Upper lobe of left lung (tissue), 6 donors: ENCODE results near the gene LAMA5. TPM values are rescaled to one million over a fixed set of nuclear protein-coding genes. Genes with fewer than 3 reads are reported as not detected.

ENCODE experiments used
- ATAC-seq, 2 donors: fragments of 200-7000 bp; cut with Tn5 transposase; one replicate each; pipeline ENCODE4 v1.9.1; 2022; ENCODE audit warnings: mild to moderate bottlenecking in 2 of 2, moderate library complexity in 2 of 2; ENCODE audit not compliant: low FRiP score in 2 of 2
- DNase-seq, 2 donors: peaks; one replicate each; pipeline ENCODE4 v3.0.0-alpha.2; 2019 to 2020
- H3K27ac ChIP-seq, 4 donors: fragments of 200-600 bp; sonication (generic); one replicate each; pipeline ENCODE4 v1.5.1; 2016 to 2019
- H3K27me3 ChIP-seq, 4 donors: fragments of 200-600 bp; sonication (generic); one replicate each; pipeline ENCODE4 v1.5.1; 2017 to 2019
- H3K36me3 ChIP-seq, 4 donors: fragments of 200-600 bp; sonication (generic); one replicate each; pipeline ENCODE4 v1.5.1; 2016 to 2019
- H3K4me1 ChIP-seq, 4 donors: fragments of 200-600 bp; sonication (generic); one replicate each; pipeline ENCODE4 v1.5.1; 2018 to 2019
- H3K4me3 ChIP-seq, 4 donors: fragments of 200-600 bp; sonication (generic); one replicate each; pipeline ENCODE4 v1.5.1; 2017 to 2019; ENCODE audit warnings: mild to moderate bottlenecking in 2 of 4, moderate library complexity in 1 of 4
- H3K9me3 ChIP-seq, 4 donors: fragments of 200-600 bp; sonication (generic); one replicate each; pipeline ENCODE4 v1.5.1; 2018 to 2019
- EP300 ChIP-seq, 4 donors: sonication (generic); formaldehyde crosslinking; IDR thresholded peaks; one replicate each; pipeline ENCODE4 v1.5.1; 2017; ENCODE audit warnings: antibody characterized with exemption in 4 of 4, control low read depth in 2 of 4
- POLR2A ChIP-seq, 4 donors: fragments of 450-650 bp; IDR thresholded peaks; one replicate each; pipeline ENCODE4 v1.5.1; 2016 to 2017; ENCODE audit warnings: antibody characterized with exemption in 4 of 4, mild to moderate bottlenecking in 2 of 4
- POLR2AphosphoS5 ChIP-seq, 2 donors: sonication (generic); formaldehyde crosslinking; IDR thresholded peaks; one replicate each; pipeline ENCODE4 v1.5.1; 2017; ENCODE audit warnings: antibody characterized with exemption in 2 of 2
- WGBS, 2 donors: methylation state at CpG; one replicate each; pipeline ENCODE4 v1.1.5; 2017 to 2018; 5-methylcytosine and 5-hydroxymethylcytosine counted together
- total RNA-seq, 6 donors: library from RNA; depleted of rRNA in 4 of 6; stranded (reverse); fragments of >200 nt in 4 of 6; gene quantifications; one replicate each; pipeline versions ENCODE4 v1.1.0 to v1.2.1, GENCODE V29; 2016 to 2021
- TF ChIP-seq, protein P1 (sequence below), 6 experiments: fragments of 450-650 bp in 4 of 6; fragments of 200-600 bp in 2 of 6; sonication (generic) in 2 of 6; IDR thresholded peaks; one replicate each; pipeline ENCODE4 v1.5.1; 2016 to 2019; ENCODE audit warnings: antibody characterized with exemption in 6 of 6
- donor health status: DM: no; HTN: no; CAD: no; lungs with moderate emphysema.
- donor health status: DM: no; HTN: yes; CAD: no; lungs with severe emphysema.

Gene LAMA5
- total RNA-seq, 6 donors from 2014 or later: 176 to 1,019 (median 307) TPM

DNA sequence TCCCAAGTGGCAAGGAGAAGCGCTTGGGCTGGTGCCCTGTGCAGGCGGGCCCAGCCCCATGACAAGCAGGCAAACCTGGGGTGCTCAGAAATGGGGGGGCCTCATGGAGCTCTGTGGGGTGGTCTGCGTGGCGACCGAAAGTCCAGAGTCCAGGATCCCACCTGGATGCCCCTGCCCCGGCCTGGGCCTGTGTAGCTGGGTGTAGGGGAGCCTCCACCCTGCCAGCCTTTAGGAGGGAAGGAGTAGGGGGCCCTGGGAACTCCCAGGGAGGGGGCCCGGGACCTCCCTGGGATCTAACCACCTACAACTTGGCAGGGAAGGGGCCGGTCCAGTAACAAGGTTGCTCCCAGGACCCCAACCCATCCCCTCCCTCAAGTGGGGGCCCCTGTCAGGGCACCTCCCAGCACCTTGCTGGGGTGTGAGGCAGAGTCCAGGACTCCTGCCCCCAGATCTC lies 4.5 kb upstream of the LAMA5 start:
- TF ChIP-seq, protein P1, sequence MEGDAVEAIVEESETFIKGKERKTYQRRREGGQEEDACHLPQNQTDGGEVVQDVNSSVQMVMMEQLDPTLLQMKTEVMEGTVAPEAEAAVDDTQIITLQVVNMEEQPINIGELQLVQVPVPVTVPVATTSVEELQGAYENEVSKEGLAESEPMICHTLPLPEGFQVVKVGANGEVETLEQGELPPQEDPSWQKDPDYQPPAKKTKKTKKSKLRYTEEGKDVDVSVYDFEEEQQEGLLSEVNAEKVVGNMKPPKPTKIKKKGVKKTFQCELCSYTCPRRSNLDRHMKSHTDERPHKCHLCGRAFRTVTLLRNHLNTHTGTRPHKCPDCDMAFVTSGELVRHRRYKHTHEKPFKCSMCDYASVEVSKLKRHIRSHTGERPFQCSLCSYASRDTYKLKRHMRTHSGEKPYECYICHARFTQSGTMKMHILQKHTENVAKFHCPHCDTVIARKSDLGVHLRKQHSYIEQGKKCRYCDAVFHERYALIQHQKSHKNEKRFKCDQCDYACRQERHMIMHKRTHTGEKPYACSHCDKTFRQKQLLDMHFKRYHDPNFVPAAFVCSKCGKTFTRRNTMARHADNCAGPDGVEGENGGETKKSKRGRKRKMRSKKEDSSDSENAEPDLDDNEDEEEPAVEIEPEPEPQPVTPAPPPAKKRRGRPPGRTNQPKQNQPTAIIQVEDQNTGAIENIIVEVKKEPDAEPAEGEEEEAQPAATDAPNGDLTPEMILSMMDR (IDR thresholded peaks at IDR 0.05): no peak
- no peak for TF ChIP-seq POLR2A (IDR thresholded peaks at IDR 0.05)
- 92 to 96% methylated on average over 6 of the region's 8 CpGs for WGBS, 2 donors
- Histone ChIP-seq H3K4me1 (peaks cover 58 to 76% (median 66%) of the 10 kb centered on the region in 4 donors), H3K27me3 (peaks cover 0 to 23% (median under 1%) of the 10 kb centered on the region in 4 donors), H3K4me3 (no peak overlapping the region), H3K36me3 (no peaks in the 10 kb centered on the region), H3K9me3 (no peaks in the 10 kb centered on the region), H3K27ac (no peak overlapping the region)
- DNase-seq (peak in 1 of 2 donors; percentile 52), ATAC-seq (no peak)

DNA sequence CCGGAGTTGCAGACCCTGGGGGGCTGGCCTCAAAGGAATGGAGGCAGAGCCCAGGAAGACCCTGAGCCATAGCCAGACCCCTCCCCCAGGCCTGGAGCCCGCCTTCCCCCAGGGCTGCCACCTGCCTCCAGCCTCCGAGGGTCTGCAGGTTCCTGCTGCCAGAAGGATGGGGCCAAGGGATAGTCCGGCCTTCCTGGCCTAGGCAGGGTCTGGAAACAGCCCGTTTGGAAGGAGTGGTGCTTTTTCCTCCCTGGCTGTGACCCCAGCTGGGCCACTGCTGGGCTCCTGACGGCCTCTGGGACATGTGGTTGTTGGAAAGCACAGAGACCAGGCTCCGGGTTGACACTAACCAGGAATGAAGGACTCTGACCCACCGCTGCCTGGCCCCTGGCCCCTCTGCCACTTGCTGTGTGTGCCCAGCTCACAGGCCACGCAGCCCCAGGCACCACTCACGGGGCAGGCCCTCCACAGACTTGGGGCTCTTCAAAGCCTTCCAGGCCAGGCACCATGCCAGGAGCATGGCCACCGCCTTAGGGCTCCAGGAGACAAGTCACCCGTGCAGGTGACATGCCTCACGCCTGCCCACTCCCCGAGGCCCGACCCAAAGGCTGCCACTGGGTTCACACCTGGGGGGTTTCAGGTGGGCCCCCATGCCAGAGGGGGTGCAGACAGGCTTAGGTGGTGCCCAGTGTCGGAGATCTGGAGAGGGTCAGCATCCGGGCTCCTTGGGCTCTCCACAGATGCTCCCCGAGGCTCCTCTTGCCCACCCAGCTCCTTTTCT lies 3.9 kb upstream of the LAMA5 start:
- Histone ChIP-seq H3K27me3 (peaks cover 0 to 29% (median 2%) of the 10 kb centered on the region in 4 donors), H3K4me3 (no peak overlapping the region), H3K9me3 (no peaks in the 10 kb centered on the region), H3K4me1 (peaks cover 52 to 76% (median 67%) of the 10 kb centered on the region in 4 donors), H3K27ac (peak overlapping the region; percentile 34 to 59 (median 36)), H3K36me3 (no peaks in the 10 kb centered on the region)
- WGBS, 2 donors: 40 to 74% methylated on average over 1 to 14 of the region's 18 CpGs
- TF ChIP-seq, protein P1 (IDR thresholded peaks at IDR 0.05): no peak
- no peak for TF ChIP-seq POLR2A (IDR thresholded peaks at IDR 0.05)
- no peak for TF ChIP-seq POLR2AphosphoS5 (IDR thresholded peaks at IDR 0.05)
- TF ChIP-seq EP300 (IDR thresholded peaks at IDR 0.05): no peak
- ATAC-seq (no peak), DNase-seq (peak; percentile 62 to 73)

DNA sequence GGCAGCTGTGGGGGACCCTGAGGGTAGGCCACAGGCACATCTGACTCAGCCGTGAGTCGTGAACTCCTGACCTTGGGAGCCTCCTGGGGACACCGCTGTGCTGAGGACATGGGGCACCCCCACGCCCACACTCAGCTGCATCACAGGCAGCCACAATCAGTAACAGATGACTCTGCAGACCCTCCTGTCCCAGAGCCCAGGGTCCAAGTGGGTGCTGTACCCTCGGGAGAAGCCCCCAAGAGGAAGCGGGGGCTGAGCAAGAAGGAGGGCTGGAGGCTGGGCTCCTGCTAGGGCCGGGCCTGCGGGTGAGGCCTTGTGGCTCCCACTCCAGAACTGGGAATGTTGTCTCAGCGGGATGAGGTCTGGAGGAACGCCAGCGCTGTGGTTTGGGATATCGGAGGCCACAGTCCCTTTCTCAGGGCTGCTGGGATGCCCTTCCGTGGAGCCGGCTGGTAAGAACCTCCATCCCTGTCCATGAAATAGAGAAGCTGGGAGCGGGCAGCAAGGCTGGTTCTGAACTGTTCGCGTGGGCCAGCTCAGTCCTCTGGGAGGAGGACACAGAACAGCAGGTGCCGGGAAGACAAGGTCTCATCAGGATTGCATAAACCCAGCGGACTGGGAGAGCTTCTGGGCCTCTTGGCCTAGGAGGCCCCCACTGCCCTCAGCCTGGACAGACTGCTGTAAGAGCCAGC lies 3.1 kb upstream of the LAMA5 start:
- Histone ChIP-seq H3K27me3 (peaks cover 0 to 29% (median 2%) of the 10 kb centered on the region in 4 donors), H3K9me3 (no peaks in the 10 kb centered on the region), H3K36me3 (no peaks in the 10 kb centered on the region), H3K4me1 (peaks cover 46 to 76% (median 66%) of the 10 kb centered on the region in 4 donors), H3K4me3 (no peak overlapping the region), H3K27ac (peak overlapping the region in 3 of 4 donors; percentile 34 to 59 (median 36))
- WGBS, 2 donors: 59 to 62% methylated on average over 7 to 19 of the region's 19 CpGs
- peak in 1 of 2 donors; percentile 58 for DNase-seq
- no peak for TF ChIP-seq POLR2A (IDR thresholded peaks at IDR 0.05)
- TF ChIP-seq EP300 (IDR thresholded peaks at IDR 0.05): no peak
- TF ChIP-seq, protein P1 (IDR thresholded peaks at IDR 0.05): no peak
- no peak for TF ChIP-seq POLR2AphosphoS5 (IDR thresholded peaks at IDR 0.05)
- no peak for ATAC-seq

DNA sequence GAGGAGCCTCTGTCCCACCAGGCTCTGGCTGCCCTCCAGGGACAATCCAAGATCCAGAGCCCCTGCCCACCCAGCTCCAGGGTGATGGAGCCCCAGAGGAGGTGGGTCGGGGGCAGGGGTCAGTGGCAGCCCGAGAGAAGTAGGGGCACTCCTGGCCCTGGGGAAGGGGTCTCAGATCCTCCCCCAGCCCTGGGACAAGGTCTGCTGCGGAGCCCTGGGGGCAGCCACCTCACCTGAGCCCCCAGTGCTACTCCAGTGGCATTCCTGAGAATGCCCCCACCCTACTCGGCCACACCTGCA lies 2.7 kb upstream of the LAMA5 start:
- Histone ChIP-seq H3K36me3 (no peaks in the 10 kb centered on the region), H3K27ac (peak overlapping the region in 3 of 4 donors; percentile 27 to 59 (median 36)), H3K4me1 (peaks cover 46 to 76% (median 65%) of the 10 kb centered on the region in 4 donors), H3K9me3 (no peaks in the 10 kb centered on the region), H3K27me3 (peaks cover 0 to 29% (median 2%) of the 10 kb centered on the region in 4 donors), H3K4me3 (no peak overlapping the region)
- DNase-seq (no peak), ATAC-seq (no peak)
- TF ChIP-seq EP300 (IDR thresholded peaks at IDR 0.05) (no peak), POLR2AphosphoS5 (IDR thresholded peaks at IDR 0.05) (no peak), POLR2A (IDR thresholded peaks at IDR 0.05) (no peak)
- TF ChIP-seq, protein P1 (IDR thresholded peaks at IDR 0.05): no peak
- 67% methylated on average over 4 of the region's 4 CpGs; no CpG with 5 or more reads in 1 of the 2 donors for WGBS, 2 donors
